Progenitor cell of endocrine pancreas (in vitro differentiated cells): Measurements from ENCODE around the gene DLST. TPM values are rescaled to one million over a fixed set of nuclear protein-coding genes. Genes with fewer than 3 reads are reported as not detected.

Source experiments
- DNase-seq: peaks from one replicate; pipeline ENCODE4 v3.0.0; 2021; ENCODE audit warnings: low spot score; ENCODE audit not compliant: unreplicated experiment
- H3K27ac Mint-ChIP-seq: 2 replicates; pipeline ENCODE4 v1.8.0; 2021; ENCODE audit warnings: mild to moderate bottlenecking, moderate library complexity, mixed read lengths
- H3K27me3 Mint-ChIP-seq: 2 replicates; pipeline ENCODE4 v1.8.0; 2021; ENCODE audit warnings: mixed read lengths
- H3K36me3 Mint-ChIP-seq: 2 replicates; pipeline ENCODE4 v1.8.0; 2022; ENCODE audit warnings: mixed read lengths; ENCODE audit not compliant: insufficient read depth
- H3K4me1 Mint-ChIP-seq: 2 replicates; pipeline ENCODE4 v1.8.0; 2021; ENCODE audit warnings: low read depth, mixed read lengths
- H3K4me3 Mint-ChIP-seq: 2 replicates; pipeline ENCODE4 v1.8.0; 2021; ENCODE audit warnings: low read depth, mild to moderate bottlenecking, moderate library complexity, mixed read lengths
- H3K9me3 Mint-ChIP-seq: 2 replicates; pipeline ENCODE4 v1.8.0; 2021; ENCODE audit warnings: low read depth, mixed read lengths
- total RNA-seq: library from RNA; stranded (reverse); gene quantifications from 2 replicates; pipeline ENCODE4 v1.2.1, GENCODE V29; 2021
- TF ChIP-seq, protein P1 (sequence below): fragments of 200-600 bp; sonication (generic); IDR thresholded peaks from one replicate; pipeline ENCODE4 v1.5.0; 2021; ENCODE audit warnings: antibody characterized with exemption, mild to moderate bottlenecking; ENCODE audit not compliant: unreplicated experiment

Gene DLST
- total RNA-seq, 1 donor from 2014 or later, result 97.8 TPM

DNA sequence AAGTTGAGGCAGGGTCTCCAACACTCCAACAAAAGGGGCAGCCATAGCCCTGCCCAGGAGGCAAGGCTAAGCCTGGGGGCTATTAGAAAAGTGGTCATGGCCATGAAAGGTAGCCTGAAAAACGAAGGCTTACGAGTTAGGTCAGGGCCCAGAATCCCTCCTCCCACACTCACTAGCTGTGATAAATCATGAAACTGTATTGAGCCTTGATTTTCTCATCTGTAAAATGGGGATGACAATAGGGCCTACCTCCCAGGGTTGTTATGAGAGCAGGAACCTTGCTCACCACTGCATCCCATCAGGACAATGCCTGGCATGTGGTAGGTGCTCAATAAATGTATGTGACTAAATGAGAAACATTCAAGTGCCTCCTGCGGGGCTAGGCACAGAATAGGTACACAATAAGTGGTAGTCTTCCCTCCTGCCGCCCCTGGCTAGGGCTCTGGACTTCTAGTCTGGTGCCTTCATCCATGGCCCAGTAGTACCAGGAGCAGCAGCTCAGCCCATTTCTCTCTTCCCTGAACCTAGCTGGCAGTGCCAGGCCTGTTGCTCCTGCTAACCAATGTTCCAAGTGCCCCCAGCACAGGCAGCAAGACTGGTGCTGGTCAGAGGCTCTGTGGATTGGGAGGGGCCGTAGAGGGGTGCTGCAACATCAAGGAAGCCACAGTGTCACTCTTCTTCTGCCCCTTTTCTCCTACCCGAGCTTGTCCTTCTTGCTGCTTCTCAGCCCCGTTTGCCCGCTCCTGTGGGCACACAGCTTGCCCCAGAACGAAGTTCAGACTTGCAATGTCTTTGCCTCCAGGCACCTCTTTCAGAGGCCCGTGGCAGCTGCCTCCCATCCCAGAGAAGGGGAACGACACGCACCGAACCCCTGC is 65.9 kb downstream of the DLST start:
- no peaks in the 10 kb centered on the region for H3K9me3 Mint-ChIP-seq
- no peak overlapping the region for H3K27ac Mint-ChIP-seq
- DNase-seq, result no peak
- TF ChIP-seq, protein P1, sequence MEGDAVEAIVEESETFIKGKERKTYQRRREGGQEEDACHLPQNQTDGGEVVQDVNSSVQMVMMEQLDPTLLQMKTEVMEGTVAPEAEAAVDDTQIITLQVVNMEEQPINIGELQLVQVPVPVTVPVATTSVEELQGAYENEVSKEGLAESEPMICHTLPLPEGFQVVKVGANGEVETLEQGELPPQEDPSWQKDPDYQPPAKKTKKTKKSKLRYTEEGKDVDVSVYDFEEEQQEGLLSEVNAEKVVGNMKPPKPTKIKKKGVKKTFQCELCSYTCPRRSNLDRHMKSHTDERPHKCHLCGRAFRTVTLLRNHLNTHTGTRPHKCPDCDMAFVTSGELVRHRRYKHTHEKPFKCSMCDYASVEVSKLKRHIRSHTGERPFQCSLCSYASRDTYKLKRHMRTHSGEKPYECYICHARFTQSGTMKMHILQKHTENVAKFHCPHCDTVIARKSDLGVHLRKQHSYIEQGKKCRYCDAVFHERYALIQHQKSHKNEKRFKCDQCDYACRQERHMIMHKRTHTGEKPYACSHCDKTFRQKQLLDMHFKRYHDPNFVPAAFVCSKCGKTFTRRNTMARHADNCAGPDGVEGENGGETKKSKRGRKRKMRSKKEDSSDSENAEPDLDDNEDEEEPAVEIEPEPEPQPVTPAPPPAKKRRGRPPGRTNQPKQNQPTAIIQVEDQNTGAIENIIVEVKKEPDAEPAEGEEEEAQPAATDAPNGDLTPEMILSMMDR, result no peak
- no peak overlapping the region for H3K4me3 Mint-ChIP-seq
- peaks cover 34% of the 10 kb centered on the region for H3K27me3 Mint-ChIP-seq
- H3K4me1 Mint-ChIP-seq, result peaks cover 22% of the 10 kb centered on the region
- H3K36me3 Mint-ChIP-seq, result no peaks in the 10 kb centered on the region

DNA sequence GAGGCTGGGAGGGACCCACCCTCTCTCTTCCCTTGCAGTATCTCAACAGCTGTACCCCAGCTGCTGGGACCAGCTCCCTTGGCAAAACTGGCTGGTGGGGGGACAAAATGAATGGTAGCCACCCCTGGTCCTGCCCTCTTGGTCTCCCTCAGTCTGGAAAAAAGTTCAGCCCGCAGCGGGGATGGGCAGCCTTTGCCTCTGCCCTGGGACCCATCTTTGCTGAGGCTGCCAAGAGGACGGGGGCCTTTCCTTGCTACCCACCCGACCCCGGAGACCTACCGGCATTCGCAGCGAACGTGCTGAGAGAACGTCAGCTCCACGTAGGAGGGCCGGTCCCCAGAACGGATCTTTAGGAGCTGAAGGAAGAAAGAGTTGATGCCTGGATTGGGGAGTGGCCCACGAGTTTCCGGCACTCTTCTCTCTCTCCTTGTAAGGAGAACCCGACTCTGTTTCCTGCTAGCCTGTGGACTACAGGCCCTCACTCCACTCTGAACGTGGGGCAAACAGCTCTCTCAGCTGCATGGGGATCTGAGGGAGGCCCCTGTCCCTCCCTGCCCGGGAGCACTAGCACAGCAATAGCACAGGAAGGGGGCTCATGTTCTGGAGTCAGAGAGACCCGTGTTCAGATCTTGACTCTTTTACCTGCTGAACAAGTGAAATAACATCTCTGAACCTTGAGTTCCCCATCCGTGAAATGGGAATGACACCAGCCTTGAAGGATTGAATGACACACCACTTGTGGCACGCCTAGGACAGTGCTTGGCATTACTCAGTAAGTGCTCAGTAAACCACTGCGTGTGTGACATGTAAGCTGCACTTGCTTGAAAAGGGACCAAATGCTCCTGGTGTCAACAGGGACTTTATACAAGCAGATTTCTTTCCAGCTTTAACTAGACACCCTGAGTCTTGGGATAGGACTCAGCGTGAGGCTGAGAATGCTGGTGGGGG is 66.8 kb downstream of the DLST start:
- TF ChIP-seq, protein P1, result no peak
- no peaks in the 10 kb centered on the region for H3K36me3 Mint-ChIP-seq
- no peak overlapping the region for H3K27ac Mint-ChIP-seq
- DNase-seq, result no peak
- no peak overlapping the region for H3K4me3 Mint-ChIP-seq
- peaks cover 23% of the 10 kb centered on the region for H3K4me1 Mint-ChIP-seq
- peaks cover 24% of the 10 kb centered on the region for H3K27me3 Mint-ChIP-seq
- no peaks in the 10 kb centered on the region for H3K9me3 Mint-ChIP-seq

DNA sequence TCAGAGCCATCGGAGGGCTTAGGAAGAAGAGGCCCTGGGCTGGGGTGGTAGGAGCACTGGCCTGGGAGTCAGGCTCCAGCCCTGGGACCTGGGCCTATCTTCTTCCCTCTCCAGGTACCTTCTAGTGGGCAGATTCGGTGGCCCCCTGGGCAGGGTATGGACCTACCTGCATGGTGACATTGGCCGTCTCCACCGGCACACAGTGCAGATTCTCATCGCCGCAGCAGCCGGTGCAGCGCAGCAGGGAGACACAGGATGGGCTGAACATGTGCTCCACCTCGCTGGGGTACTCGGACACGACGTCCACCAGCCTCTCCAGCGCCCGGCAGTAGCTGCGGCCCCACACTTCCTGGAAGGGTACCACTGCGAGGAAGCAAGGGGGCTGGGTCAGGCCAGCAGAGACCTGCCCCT is 67.5 kb downstream of the DLST start:
- Mint-ChIP-seq H3K27ac (no peak overlapping the region), H3K4me1 (peaks cover 24% of the 10 kb centered on the region), H3K27me3 (peaks cover 23% of the 10 kb centered on the region), H3K36me3 (no peaks in the 10 kb centered on the region), H3K4me3 (no peak overlapping the region), H3K9me3 (no peaks in the 10 kb centered on the region)
- TF ChIP-seq, protein P1, result no peak
- no peak for DNase-seq

DNA sequence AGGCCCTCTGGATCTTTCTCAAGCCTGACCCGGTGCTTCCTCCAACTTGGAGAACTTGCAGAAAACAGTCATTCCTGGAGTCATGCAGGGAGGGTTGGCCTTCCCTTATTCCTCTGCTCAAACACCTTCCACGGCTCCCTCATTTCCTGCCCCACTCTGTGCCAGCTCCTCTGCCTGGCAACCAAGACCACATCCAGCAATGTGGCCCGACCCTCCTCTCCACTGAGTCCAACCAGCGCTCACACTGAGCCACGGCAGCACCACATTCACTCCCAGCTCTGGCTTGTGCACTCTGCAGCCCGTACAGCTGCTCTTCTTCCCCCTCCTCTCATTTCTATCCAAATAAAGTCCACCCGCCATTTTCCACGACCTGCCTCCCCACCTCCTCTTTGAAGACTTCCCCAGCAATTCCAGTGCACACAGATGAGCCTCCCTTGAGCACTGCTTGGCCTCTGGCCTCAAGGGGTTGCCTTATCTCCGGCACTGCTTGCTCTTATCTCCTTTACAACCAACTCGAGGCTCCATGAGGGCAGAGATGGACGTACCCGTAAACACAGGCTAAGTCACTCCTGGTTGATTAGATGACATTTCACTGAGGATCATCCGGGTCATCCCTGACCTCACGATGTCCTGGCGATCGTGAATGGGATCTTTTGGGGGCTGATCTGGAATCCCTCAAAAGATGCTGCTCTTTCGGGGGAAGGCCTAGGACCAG is 68.3 kb downstream of the DLST start:
- peaks cover 24% of the 10 kb centered on the region for H3K4me1 Mint-ChIP-seq
- no peaks in the 10 kb centered on the region for H3K36me3 Mint-ChIP-seq
- TF ChIP-seq, protein P1, result no peak
- peaks cover 23% of the 10 kb centered on the region for H3K27me3 Mint-ChIP-seq
- no peak overlapping the region for H3K4me3 Mint-ChIP-seq
- peak overlapping the region; percentile 89 for H3K27ac Mint-ChIP-seq
- no peak for DNase-seq
- no peaks in the 10 kb centered on the region for H3K9me3 Mint-ChIP-seq
